GM12874 (cell line): ENCODE data around the gene PDZK1.
A peak's percentile ranks its signal among the peaks of the same experiment; 100 is the strongest.

ENCODE experiments used
- TF ChIP-seq, protein P1 (sequence below): IDR thresholded peaks from 2 replicates; pipeline ENCODE4 v1.5.1; 2011; ENCODE audit warnings: low read depth, mild to moderate bottlenecking, control low read depth, low read length, moderate library complexity; ENCODE audit not compliant: insufficient read depth

The PDZK1 gene

DNA sequence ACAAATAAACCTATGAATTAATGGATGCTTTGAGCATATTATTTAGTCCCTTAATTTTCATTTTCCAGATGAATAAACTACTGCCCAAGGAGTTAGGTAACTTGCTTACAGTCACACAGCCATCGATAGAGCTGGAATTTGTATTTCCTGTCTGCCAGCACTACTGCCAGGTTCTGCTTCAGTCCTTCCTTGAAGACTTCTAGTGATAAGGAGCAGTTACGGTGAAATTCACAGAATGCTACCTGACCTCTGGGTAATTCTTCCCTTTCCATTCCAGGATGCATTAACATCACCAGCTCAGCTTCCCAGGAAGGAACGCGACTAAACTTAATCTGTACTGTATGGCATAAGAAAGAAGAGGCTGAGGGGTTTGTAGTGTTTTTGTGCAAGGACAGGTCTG lies 23.3 kb upstream of the PDZK1 start:
- TF ChIP-seq, protein P1, sequence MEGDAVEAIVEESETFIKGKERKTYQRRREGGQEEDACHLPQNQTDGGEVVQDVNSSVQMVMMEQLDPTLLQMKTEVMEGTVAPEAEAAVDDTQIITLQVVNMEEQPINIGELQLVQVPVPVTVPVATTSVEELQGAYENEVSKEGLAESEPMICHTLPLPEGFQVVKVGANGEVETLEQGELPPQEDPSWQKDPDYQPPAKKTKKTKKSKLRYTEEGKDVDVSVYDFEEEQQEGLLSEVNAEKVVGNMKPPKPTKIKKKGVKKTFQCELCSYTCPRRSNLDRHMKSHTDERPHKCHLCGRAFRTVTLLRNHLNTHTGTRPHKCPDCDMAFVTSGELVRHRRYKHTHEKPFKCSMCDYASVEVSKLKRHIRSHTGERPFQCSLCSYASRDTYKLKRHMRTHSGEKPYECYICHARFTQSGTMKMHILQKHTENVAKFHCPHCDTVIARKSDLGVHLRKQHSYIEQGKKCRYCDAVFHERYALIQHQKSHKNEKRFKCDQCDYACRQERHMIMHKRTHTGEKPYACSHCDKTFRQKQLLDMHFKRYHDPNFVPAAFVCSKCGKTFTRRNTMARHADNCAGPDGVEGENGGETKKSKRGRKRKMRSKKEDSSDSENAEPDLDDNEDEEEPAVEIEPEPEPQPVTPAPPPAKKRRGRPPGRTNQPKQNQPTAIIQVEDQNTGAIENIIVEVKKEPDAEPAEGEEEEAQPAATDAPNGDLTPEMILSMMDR = no peak

DNA sequence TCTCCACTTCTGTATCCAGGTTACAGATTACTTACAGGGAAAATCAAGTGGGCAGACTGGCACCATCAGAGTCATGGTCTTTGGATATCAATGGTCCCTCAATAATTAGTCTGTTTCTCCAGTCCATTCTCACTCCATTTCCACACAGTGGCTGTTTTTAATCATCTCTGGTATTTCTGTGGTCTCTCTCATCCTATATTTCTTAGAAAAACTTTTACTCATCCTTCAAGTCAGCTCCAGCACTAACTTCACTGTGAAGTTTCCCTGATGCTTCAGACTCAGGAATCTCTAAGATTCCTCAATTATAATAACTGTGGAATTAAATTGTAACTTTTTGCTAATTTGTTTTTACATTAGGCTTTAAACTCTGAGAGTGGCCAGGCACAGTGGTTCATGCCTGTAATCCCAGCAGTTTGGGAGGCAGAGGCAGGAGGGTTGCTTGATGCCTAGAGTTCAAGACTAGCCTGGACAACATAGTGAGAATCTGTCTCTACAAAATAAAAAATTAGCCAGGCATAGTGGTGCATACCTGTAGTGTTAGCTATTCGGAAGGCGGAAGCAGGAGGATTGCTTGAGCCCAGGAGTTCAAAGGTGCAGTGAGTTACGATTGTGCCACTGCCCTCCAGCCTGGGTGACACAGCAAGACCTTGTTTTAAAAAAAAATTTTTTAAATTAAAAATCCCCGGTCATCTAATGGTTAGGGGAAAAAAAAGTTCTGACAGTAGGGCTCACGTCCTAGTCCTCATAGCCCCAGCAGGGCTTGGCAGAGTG lies 22.7 kb upstream of the PDZK1 start:
- TF ChIP-seq, protein P1 = no peak

DNA sequence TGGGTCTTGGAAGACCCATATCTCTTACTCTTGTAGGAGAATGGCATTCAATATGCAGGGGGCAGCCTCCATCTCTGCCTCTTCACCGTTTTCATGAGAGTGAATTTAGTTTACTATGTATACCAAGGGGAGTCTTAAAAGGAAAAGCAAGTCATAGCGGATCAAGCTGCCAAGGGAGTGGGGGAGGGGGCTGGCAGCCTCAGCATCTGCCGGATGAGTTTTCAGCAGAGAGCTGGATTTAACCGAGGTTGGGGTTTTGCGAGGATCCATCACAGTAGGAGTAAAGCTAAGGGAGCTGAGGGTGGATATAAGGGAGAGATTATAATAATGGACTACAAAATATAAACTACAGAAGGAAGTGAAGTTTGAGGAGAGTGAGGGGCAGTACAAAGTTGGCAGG lies 22.0 kb upstream of the PDZK1 start:
- TF ChIP-seq, protein P1 = no peak

DNA sequence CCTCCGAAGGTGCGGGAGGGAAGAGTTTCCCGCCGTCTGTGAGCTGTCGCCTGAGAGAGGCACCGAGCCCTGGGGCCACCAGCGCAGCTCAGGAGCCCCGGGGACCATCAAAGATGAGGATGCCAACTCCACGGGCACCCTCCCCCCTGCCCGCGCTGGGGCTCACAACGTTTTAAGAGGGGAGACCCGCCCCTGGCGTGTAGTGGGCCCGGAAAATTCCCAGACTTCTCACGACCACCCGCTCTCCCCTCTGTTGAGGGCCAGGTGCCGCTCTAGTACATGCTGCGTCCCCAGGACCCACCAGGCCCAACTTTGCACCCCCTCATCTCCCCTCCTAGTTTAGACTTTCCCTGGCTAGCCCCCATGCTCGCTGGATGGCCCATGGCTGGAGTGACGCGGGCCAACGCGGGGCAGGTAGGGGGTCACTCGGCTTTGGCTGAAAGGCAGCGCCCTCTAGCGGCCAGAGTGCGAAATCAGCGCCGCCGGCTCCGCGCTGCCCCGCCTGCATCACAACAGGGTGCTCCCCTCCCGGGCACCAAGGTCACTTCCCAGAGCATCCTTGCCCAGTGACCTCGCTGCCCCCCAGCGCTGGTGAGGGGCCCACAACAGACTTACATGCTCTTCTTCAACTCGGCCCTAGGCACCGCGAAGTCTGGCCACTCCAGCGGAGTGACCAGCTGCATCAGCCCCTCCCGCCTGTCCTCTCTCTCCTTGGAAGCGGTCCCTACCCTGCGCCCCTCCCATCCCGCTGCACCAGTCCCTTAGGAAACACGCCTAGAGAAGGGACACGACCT lies 13.9 kb upstream of the PDZK1 start:
- TF ChIP-seq, protein P1 = peak; percentile 97

DNA sequence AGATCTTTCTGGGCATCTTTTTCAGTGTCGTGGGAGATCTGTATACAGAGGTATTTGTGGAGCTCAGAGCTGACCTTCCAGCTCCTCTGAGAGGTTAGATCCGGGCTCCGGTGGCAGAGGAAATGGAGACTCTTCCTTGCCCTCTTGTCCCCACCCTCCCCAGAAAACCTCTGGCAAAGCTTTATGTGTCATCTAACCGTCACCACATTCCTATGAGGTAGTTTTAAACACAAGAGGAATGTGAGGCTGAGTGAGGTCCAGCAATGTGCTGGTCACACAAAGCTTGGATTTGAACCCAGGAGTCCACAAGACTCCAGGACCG lies 13.3 kb upstream of the PDZK1 start:
- TF ChIP-seq, protein P1 = no peak

DNA sequence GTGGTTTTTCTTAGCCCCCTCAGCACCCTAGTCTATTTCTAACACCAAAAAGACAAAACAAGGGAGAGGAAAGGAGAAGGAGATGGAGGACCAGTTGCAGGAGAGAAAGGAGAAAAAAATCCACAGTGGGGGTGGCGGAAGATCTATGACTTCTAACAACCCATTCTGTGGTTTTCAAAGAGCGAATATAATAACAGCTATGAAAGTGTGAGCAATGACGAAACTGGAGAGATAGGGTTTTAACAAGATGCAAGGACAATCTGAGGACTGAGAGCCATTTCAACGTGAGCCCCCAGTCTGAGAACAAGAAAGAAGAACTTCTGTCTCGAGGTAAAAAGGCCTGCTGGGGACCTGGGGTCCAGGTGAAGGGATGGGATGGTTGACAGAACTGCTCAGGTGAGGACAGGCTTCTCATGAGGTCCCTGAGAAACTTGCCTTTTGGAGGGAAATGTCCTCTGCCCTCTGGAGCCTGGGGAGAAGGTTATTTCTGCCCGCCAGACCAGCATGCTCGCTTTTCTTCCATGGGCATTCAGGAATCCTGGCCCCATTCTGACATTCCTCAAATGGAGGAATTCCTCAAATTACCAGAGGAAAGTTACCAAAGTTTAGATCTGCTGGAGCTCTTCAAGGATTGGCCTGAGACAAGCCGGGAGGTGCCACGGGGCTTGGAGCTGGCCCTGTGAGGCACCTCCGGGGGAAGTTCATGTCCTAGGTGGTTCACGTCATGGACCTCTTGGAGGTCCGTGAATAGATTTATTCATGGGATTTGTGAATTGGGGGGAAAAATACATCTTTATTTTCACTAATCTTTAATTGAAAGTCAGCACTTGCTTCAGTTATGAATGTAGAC lies 12.3 kb upstream of the PDZK1 start, which contains the start of gene CD160:
CD160 (plus strand) TSS at position 270 of the 850 bp plus-strand sequence. CDS start 8,829 bp downstream, outside the sequence.
- TF ChIP-seq, protein P1 = no peak

DNA sequence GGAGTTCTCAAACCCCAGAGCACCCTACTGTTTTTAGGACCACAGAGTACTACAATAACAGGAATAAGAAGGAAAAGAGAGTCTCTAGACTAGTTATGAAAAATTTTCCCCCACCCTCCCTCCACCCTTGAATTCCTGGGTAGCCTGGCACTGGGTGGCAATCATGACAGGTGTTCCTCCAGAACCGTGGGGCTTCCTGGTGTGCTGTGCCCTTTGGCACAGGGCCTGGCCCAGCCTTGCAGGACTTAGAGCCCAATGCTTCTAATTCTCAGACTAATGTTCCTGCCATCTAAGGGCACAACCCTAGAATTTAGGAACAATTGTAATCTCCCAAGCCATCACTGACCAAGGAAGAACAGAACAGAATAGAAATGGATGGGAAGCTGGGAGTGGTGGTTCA lies 10.7 kb upstream of the PDZK1 start:
- TF ChIP-seq, protein P1 = no peak
